ENCODE results near the gene ANO9. TPM values are rescaled to one million over a fixed set of nuclear protein-coding genes. Genes with fewer than 3 reads are reported as not detected.

ANO9 gene
- total RNA-seq, 1 experiment from 2014 or later: not detected

- intact Hi-C loops (cut with micrococcal nuclease; ENCODE audit: unreplicated experiment): no loop called here
- ChIA-PET POLR2A (ENCODE audit: low non-redundant PET) (no interaction called here), CTCF (no interaction called here)
- no peaks in the 10 kb centered on the region for H3K9me3 ChIP-seq (ENCODE audit: low read depth, low read length, poor library complexity, severe bottlenecking)
- no peaks in the 10 kb centered on the region for H3K36me3 ChIP-seq (ENCODE audit: insufficient read depth, low read length, poor library complexity, severe bottlenecking)
- no peak overlapping the region for H3K27ac ChIP-seq (ENCODE audit: low read depth, low read length, poor library complexity, severe bottlenecking)
- no peak for DNase-seq (ENCODE audit: low spot score)
- H3K4me1 ChIP-seq (ENCODE audit: insufficient read depth, low read length, poor library complexity, severe bottlenecking): no peaks in the 10 kb centered on the region
- no peak for TF ChIP-seq EZH2 (IDR thresholded peaks at IDR 0.05; ENCODE audit: borderline replicate concordance, low read depth, low read length, poor library complexity, severe bottlenecking)
- TF ChIP-seq, protein P1, sequence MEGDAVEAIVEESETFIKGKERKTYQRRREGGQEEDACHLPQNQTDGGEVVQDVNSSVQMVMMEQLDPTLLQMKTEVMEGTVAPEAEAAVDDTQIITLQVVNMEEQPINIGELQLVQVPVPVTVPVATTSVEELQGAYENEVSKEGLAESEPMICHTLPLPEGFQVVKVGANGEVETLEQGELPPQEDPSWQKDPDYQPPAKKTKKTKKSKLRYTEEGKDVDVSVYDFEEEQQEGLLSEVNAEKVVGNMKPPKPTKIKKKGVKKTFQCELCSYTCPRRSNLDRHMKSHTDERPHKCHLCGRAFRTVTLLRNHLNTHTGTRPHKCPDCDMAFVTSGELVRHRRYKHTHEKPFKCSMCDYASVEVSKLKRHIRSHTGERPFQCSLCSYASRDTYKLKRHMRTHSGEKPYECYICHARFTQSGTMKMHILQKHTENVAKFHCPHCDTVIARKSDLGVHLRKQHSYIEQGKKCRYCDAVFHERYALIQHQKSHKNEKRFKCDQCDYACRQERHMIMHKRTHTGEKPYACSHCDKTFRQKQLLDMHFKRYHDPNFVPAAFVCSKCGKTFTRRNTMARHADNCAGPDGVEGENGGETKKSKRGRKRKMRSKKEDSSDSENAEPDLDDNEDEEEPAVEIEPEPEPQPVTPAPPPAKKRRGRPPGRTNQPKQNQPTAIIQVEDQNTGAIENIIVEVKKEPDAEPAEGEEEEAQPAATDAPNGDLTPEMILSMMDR (conservative IDR thresholded peaks at IDR 0.05; ENCODE audit: low read depth, low read length): no peak
- no peak overlapping the region for H3K4me3 ChIP-seq (ENCODE audit: low read depth, low read length, poor library complexity, severe bottlenecking)
- no peaks in the 10 kb centered on the region for H3K27me3 ChIP-seq (replicated peaks; ENCODE audit: insufficient read depth, low read depth, low read length, poor library complexity)
- BruUV-seq (replicated peaks): no TSS peak
Observed at GRCh38 chr11:380095-380480, 61.7 kb downstream of the ANO9 start.

- no peak for DNase-seq (ENCODE audit: low spot score)
- no TSS peak for BruUV-seq (replicated peaks)
- intact Hi-C loops (cut with micrococcal nuclease; ENCODE audit: unreplicated experiment): no loop called here
- Histone ChIP-seq H3K4me1 (ENCODE audit: insufficient read depth, low read length, poor library complexity, severe bottlenecking) (no peaks in the 10 kb centered on the region), H3K27me3 (replicated peaks; ENCODE audit: insufficient read depth, low read depth, low read length, poor library complexity) (no peaks in the 10 kb centered on the region), H3K36me3 (ENCODE audit: insufficient read depth, low read length, poor library complexity, severe bottlenecking) (no peaks in the 10 kb centered on the region), H3K9me3 (ENCODE audit: low read depth, low read length, poor library complexity, severe bottlenecking) (no peaks in the 10 kb centered on the region), H3K27ac (ENCODE audit: low read depth, low read length, poor library complexity, severe bottlenecking) (no peak overlapping the region), H3K4me3 (ENCODE audit: low read depth, low read length, poor library complexity, severe bottlenecking) (no peak overlapping the region)
- POLR2A ChIA-PET (ENCODE audit: low non-redundant PET): no interaction called here
- TF ChIP-seq, protein P1 (conservative IDR thresholded peaks at IDR 0.05; ENCODE audit: low read depth, low read length): no peak
- no peak for TF ChIP-seq EZH2 (IDR thresholded peaks at IDR 0.05; ENCODE audit: borderline replicate concordance, low read depth, low read length, poor library complexity, severe bottlenecking)
- CTCF ChIA-PET: no interaction called here
Observed at GRCh38 chr11:379205-380094, 62.4 kb downstream of the ANO9 start.

DNA sequence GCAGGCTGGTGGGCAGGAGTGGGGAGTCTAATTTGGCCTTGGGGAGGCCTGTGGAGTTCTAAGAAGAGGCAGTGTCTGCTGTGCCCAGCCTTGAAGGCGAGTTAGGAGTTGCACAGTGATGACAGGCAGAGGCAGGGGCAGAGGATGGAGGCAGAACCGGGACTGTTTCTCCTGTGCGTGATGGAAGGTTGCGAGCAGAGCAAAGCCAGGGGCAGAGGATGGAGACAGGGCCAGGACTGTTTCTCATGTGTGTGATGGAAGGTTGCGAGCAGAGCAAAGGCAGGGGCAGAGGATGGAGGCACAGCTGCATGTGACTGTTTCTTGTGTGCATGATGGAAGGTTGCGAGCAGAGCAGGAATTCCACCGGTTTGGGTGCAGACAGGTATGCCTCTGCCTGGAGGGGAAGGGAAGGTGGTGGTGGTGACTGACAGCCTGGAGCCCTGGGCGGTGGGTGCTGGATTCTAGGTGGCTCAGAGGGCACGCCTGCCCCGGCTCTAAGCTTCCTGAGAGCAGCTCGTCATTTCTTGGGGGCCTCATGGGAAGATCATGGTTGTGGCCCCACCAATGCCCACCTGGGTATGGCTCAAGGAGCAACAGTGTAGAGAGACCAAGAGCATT lies 63.8 kb downstream of the ANO9 start:
- ChIA-PET POLR2A (ENCODE audit: low non-redundant PET) (no interaction called here), CTCF (no interaction called here)
- no peak for TF ChIP-seq EZH2 (IDR thresholded peaks at IDR 0.05; ENCODE audit: borderline replicate concordance, low read depth, low read length, poor library complexity, severe bottlenecking)
- TF ChIP-seq, protein P1 (conservative IDR thresholded peaks at IDR 0.05; ENCODE audit: low read depth, low read length): no peak
- no peaks in the 10 kb centered on the region for H3K27me3 ChIP-seq (replicated peaks; ENCODE audit: insufficient read depth, low read depth, low read length, poor library complexity)
- no peak for DNase-seq (ENCODE audit: low spot score)
- no peaks in the 10 kb centered on the region for H3K4me1 ChIP-seq (ENCODE audit: insufficient read depth, low read length, poor library complexity, severe bottlenecking)
- intact Hi-C loops (cut with micrococcal nuclease; ENCODE audit: unreplicated experiment): no loop called here
- BruUV-seq (replicated peaks): no TSS peak
- H3K9me3 ChIP-seq (ENCODE audit: low read depth, low read length, poor library complexity, severe bottlenecking): no peaks in the 10 kb centered on the region
- H3K36me3 ChIP-seq (ENCODE audit: insufficient read depth, low read length, poor library complexity, severe bottlenecking): no peaks in the 10 kb centered on the region
- no peak overlapping the region for H3K4me3 ChIP-seq (ENCODE audit: low read depth, low read length, poor library complexity, severe bottlenecking)
- no peak overlapping the region for H3K27ac ChIP-seq (ENCODE audit: low read depth, low read length, poor library complexity, severe bottlenecking)
